Uterus (tissue), 4 donors: ENCODE results near the gene HIPK2. TPM values are rescaled to one million over a fixed set of nuclear protein-coding genes. Genes with fewer than 3 reads are reported as not detected.

Experiments
- DNase-seq, 2 donors: peaks; one replicate each; pipeline ENCODE4 v3.0.0-alpha.2; 2019 to 2020
- H3K27ac ChIP-seq, 2 donors: fragments of 200-600 bp; sonication (generic); 1 replicate in 1 of 2; 2 replicates in 1 of 2; pipeline ENCODE4 v1.5.1; 2016 to 2018
- H3K27me3 ChIP-seq, 2 donors: fragments of 200-600 bp; sonication (generic); one replicate each; pipeline ENCODE4 v1.5.1; 2018 to 2019; ENCODE audit warnings: control low read depth in 1 of 2
- H3K36me3 ChIP-seq, 2 donors: fragments of 200-600 bp; sonication (generic); one replicate each; pipeline ENCODE4 v1.5.1; 2019; ENCODE audit warnings: control low read depth in 1 of 2
- H3K4me1 ChIP-seq, 2 donors: fragments of 200-600 bp; sonication (generic); one replicate each; pipeline ENCODE4 v1.5.1; 2018 to 2019; ENCODE audit warnings: control low read depth in 1 of 2
- H3K4me3 ChIP-seq, 2 donors: fragments of 200-600 bp; sonication (generic); 1 replicate in 1 of 2; 2 replicates in 1 of 2; pipeline ENCODE4 v1.5.1; 2018 to 2019; ENCODE audit warnings: mild to moderate bottlenecking in 1 of 2
- H3K9me3 ChIP-seq, 2 donors: fragments of 200-600 bp; sonication (generic); one replicate each; pipeline ENCODE4 v1.5.1; 2019; ENCODE audit warnings: control low read depth in 1 of 2
- POLR2A ChIP-seq, 2 donors: fragments of 450-650 bp; IDR thresholded peaks; one replicate each; pipeline ENCODE4 v1.6.1; 2016; ENCODE audit warnings: antibody characterized with exemption in 2 of 2, mild to moderate bottlenecking in 1 of 2, moderate library complexity in 1 of 2
- intact Hi-C: fragments of 100-400 bp; cut with DNase I; formaldehyde crosslinking; loops from one replicate; pipeline ENCODE4 v1.15.1; 2023; ENCODE audit warnings: low total_unique reads
- total RNA-seq, 4 donors: library from RNA; depleted of rRNA in 3 of 4; stranded (reverse); fragments of >200 nt in 3 of 4; gene quantifications; one replicate each; pipeline versions ENCODE4 v1.1.0 to v1.2.4, GENCODE V29; 2014 to 2023
- TF ChIP-seq, protein P1 (sequence below), 4 experiments: fragments of 200-600 bp in 2 of 4; fragments of 450-650 bp in 2 of 4; sonication (generic) in 2 of 4; IDR thresholded peaks; one replicate each; pipeline ENCODE4 v1.5.1; 2016 to 2019; ENCODE audit warnings: antibody characterized with exemption in 4 of 4, mild to moderate bottlenecking in 2 of 4, moderate library complexity in 1 of 4
- donor health status: DM: yes; HTN: yes; CAD: no.

Gene HIPK2
- total RNA-seq, 4 donors from 2014 or later, result 9.4 to 65.8 (median 19.2) TPM

DNA sequence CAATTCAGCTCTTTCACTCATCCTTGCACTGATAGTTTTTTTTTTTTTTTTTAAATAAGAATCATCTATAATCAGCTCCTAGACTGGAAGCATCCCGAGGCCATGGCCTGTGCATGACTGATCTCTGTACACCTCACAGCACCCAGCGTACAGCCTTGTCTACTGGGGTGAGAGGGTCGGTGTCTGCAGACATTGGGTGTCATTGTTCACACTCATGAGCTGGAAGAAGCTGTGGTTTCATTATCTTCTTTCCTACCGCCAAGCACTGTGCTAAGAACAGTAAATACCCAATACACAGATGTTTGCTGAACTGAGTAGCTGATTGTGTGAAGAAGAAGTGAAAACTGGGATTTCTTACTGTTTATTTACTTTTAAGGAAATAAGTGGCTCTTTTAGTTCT is 130.7 kb downstream of the HIPK2 start:
- H3K27ac ChIP-seq, result peak overlapping the region in 1 of 2 donors; percentile 4
- TF ChIP-seq, protein P1, sequence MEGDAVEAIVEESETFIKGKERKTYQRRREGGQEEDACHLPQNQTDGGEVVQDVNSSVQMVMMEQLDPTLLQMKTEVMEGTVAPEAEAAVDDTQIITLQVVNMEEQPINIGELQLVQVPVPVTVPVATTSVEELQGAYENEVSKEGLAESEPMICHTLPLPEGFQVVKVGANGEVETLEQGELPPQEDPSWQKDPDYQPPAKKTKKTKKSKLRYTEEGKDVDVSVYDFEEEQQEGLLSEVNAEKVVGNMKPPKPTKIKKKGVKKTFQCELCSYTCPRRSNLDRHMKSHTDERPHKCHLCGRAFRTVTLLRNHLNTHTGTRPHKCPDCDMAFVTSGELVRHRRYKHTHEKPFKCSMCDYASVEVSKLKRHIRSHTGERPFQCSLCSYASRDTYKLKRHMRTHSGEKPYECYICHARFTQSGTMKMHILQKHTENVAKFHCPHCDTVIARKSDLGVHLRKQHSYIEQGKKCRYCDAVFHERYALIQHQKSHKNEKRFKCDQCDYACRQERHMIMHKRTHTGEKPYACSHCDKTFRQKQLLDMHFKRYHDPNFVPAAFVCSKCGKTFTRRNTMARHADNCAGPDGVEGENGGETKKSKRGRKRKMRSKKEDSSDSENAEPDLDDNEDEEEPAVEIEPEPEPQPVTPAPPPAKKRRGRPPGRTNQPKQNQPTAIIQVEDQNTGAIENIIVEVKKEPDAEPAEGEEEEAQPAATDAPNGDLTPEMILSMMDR (IDR thresholded peaks at IDR 0.05), result no peak
- no peak for TF ChIP-seq POLR2A (IDR thresholded peaks at IDR 0.05)
- no peaks in the 10 kb centered on the region for H3K27me3 ChIP-seq
- H3K36me3 ChIP-seq, result no peaks in the 10 kb centered on the region
- DNase-seq, result no peak
- intact Hi-C loops, result loop anchor here (10.0 kb wide), 1 partner anchor 358 kb away; no protein-coding TSS in a partner anchor
- H3K4me1 ChIP-seq, result no peaks in the 10 kb centered on the region
- no peaks in the 10 kb centered on the region for H3K9me3 ChIP-seq
- H3K4me3 ChIP-seq, result no peak overlapping the region

DNA sequence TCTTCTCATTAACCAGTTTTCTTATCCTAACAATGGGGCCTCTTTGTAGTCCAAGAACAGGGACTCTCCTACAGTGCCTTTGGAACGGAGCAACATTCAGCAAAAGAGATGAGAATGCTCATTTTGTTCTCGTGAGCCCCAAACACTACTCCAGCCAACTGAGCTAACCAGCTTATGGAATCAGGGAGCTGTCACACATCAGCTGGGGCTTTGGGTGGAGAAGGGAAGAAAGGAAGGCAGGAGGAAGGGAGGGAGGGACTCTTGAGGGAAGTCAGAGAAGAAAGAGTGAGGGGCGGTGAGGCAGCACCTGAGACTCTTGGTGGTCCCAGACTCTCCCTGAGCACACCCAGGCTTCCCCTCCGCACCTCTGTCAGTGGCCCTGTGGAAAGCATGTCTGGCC is 131.2 kb downstream of the HIPK2 start:
- TF ChIP-seq POLR2A (IDR thresholded peaks at IDR 0.05), result no peak
- TF ChIP-seq, protein P1 (IDR thresholded peaks at IDR 0.05), result no peak
- Histone ChIP-seq H3K27ac (no peak overlapping the region), H3K27me3 (no peaks in the 10 kb centered on the region), H3K36me3 (no peaks in the 10 kb centered on the region), H3K4me3 (no peak overlapping the region), H3K4me1 (no peaks in the 10 kb centered on the region), H3K9me3 (no peaks in the 10 kb centered on the region)
- no peak for DNase-seq
- intact Hi-C loops, result loop anchor here (10.0 kb wide), 1 partner anchor 358 kb away; no protein-coding TSS in a partner anchor

DNA sequence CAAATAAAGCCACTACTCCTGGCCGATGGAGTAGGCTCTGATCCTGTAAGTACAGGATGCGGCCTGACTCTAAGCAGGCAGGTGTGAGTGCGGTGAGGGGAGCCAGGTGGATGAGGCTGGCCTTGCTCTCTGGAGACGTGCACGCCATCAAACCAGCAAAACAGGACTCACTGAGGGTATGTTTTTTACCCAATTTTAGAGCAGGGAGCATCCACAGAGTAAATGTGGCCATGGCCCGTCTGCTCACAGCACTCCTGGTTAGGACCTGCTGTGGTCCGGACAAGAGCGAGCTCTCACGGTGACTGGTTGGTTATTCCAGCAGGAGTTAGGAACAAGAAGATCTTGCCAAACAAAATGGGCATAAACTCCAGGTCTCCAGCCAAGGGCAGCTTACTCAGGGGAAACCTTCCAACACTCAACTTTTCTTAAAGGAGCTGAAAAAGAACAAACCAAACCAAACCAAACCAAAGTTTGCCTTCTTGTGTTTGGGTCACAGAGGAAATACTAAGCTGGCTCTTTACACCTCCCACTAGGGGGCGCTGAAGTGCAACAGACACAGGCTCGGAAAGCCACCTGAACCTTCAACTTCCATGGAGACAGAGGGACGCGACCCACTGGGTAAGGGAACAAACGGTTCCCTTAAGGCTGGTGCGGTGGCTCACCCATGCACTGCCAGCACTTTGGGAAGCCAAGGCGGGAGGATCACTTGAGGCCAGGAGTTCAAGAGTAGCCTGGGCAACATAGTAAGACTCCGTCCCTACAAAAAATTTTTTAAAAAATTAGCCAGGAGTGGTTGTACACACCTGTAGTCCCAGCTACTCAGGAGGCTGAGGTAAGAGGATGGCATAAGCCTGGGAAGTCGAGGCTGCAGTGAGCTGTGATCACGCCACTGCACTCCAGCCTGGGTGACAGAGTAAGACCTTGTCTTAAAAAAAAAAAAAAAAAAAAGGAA is 131.9 kb downstream of the HIPK2 start:
- intact Hi-C loops, result loop anchor here (10.0 kb wide), 1 partner anchor 359 kb away; no protein-coding TSS in a partner anchor
- Histone ChIP-seq H3K36me3 (no peaks in the 10 kb centered on the region), H3K27ac (no peak overlapping the region), H3K27me3 (no peaks in the 10 kb centered on the region), H3K4me3 (no peak overlapping the region), H3K4me1 (no peaks in the 10 kb centered on the region), H3K9me3 (no peaks in the 10 kb centered on the region)
- peak; percentile 75 to 81 for DNase-seq
- TF ChIP-seq POLR2A (IDR thresholded peaks at IDR 0.05), result peak in 1 of 2 donors; percentile 12
- TF ChIP-seq, protein P1 (IDR thresholded peaks at IDR 0.05), result peak; percentile 85 to 90 (median 88)

DNA sequence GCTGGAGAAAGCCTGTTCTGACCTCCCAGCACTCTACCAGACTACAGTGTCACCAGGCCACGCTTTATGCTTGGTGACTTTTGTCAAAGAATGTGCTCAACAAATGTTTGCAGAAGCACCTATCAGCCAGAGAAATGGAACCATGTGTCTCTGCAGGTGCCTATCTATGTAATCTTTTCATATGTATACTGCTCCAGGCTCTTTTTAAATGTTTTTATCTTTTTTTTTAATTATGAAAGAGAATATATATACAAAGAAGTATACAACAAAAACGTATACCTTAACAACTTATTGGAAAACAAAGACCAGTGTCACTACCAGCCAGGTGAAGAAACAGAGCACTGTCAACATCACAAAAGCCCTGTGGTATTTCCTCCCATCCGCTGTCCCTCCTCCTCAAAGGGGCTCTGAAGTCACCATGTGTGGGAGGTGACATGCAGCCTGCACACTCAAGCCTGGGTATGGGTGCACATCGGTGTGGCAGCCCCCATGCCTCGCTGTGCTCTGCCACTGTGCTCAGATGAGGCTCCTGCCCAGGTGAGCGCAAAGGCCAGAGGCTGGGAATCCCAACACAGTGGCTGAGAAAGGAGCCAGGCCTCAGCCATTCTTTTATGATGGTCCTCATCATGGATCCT is 133.7 kb downstream of the HIPK2 start:
- Histone ChIP-seq H3K27me3 (no peaks in the 10 kb centered on the region), H3K9me3 (no peaks in the 10 kb centered on the region), H3K36me3 (no peaks in the 10 kb centered on the region), H3K4me3 (no peak overlapping the region), H3K27ac (no peak overlapping the region), H3K4me1 (no peaks in the 10 kb centered on the region)
- intact Hi-C loops, result loop anchor here (10.0 kb wide), 1 partner anchor 361 kb away; no protein-coding TSS in a partner anchor
- no peak for DNase-seq
- TF ChIP-seq, protein P1 (IDR thresholded peaks at IDR 0.05), result no peak
- TF ChIP-seq POLR2A (IDR thresholded peaks at IDR 0.05), result no peak
